A549 (cell line): ENCODE results near the gene GNB1L. TPM values are rescaled to one million over a fixed set of nuclear protein-coding genes. Genes with fewer than 3 reads are reported as not detected.
A peak's percentile ranks its signal among the peaks of the same experiment; 100 is the strongest.

Experiments used
- ATAC-seq, 2 experiments: fragments of 200-7000 bp in 1 of 2; fragments of >200 bp in 1 of 2; cut with Nextera tagmentation in 1 of 2; cut with Tn5 transposase in 1 of 2; 3 replicates each; pipeline versions ENCODE4 v1.8.0 to v1.9.1; 2018 to 2020; ENCODE audit warnings: mild to moderate bottlenecking in 1 of 2, moderate library complexity in 1 of 2
- CTCF ChIA-PET: fragments of 300-600 bp; sonication (Branson Sonifier 250); formaldehyde crosslinking; extraction: SDS; loops from one replicate; lab custom pipeline; 2021; ENCODE audit warnings: antibody characterized with exemption, inconsistent platforms; lab: Yijun Ruan, JAX
- POLR2A ChIA-PET: fragments of 350-600 bp; formaldehyde crosslinking; extraction: SDS; loops from one replicate; lab custom pipeline; 2021; ENCODE audit warnings: antibody characterized with exemption, inconsistent platforms; lab: Yijun Ruan, JAX
- DNase-seq, 2 experiments: peaks; one replicate each; pipeline versions ENCODE4 v3.0.0 to v3.0.0-alpha.2; 2011 to 2016; ENCODE audit warnings: low read depth in 1 of 2, low spot score in 1 of 2
- FAIRE-seq: peaks from 2 replicates; lab custom pipeline; 2011; peaks lifted over from hg19 to GRCh38; lab: Jason Lieb, UNC
- H3K27ac ChIP-seq, 2 experiments: fragments of >200 bp; sonication (Bioruptor Twin); formaldehyde crosslinking; 3 replicates each; pipeline ENCODE4 v1.5.1; 2016 to 2017
- H3K4me1 ChIP-seq: fragments of >200 bp; sonication (Bioruptor Twin); formaldehyde crosslinking; 3 replicates; pipeline ENCODE4 v1.6.1; 2016
- H3K4me2 ChIP-seq: fragments of >200 bp; sonication (Bioruptor Twin); formaldehyde crosslinking; 3 replicates; pipeline ENCODE4 v1.6.1; 2016
- H3K4me3 ChIP-seq: fragments of >200 bp; sonication (Bioruptor Twin); formaldehyde crosslinking; 3 replicates; pipeline ENCODE4 v1.5.1; 2016
- H3K9me3 ChIP-seq: fragments of >200 bp; sonication (Bioruptor Twin); formaldehyde crosslinking; 3 replicates; pipeline ENCODE4 v1.6.1; 2016
- CBX8 ChIP-seq: fragments of 200-600 bp; sonication (generic); IDR thresholded peaks from 2 replicates; pipeline ENCODE4 v1.6.1; 2016
- CHD2 ChIP-seq: fragments of 150-350 bp; IDR thresholded peaks from 2 replicates; pipeline ENCODE4 v1.6.1; 2014; ENCODE audit warnings: low read length; ENCODE audit not compliant: partially characterized antibody
- EP300 ChIP-seq, 2 experiments: fragments of >200 bp; sonication (Bioruptor Twin); formaldehyde crosslinking; IDR thresholded peaks; 2 replicates in 1 of 2; 3 replicates in 1 of 2; pipeline ENCODE4 v1.6.1; 2016 to 2017
- ESRRA ChIP-seq: fragments of 150-350 bp; IDR thresholded peaks from 2 replicates; pipeline ENCODE4 v1.6.1; 2014; ENCODE audit warnings: mild to moderate bottlenecking, low read length, borderline replicate concordance
- FOSB ChIP-seq: fragments of 250-450 bp; sonication (Bioruptor Pico); IDR thresholded peaks from 2 replicates; pipeline ENCODE4 v1.5.0; 2020; ENCODE audit warnings: mild to moderate bottlenecking, moderate library complexity
- FOSL2 ChIP-seq, 2 experiments: fragments of 450-650 bp in 1 of 2; fragments of >200 bp in 1 of 2; sonication (Bioruptor Twin) in 1 of 2; formaldehyde crosslinking; IDR thresholded peaks; 2 replicates each; pipeline versions ENCODE4 v1.5.0 to v1.6.1; 2016 to 2020; ENCODE audit warnings: mild to moderate bottlenecking in 1 of 2, moderate library complexity in 1 of 2
- JUN ChIP-seq, 2 experiments: fragments of >200 bp; sonication (Bioruptor Twin); formaldehyde crosslinking; IDR thresholded peaks; 2 replicates in 1 of 2; 3 replicates in 1 of 2; pipeline ENCODE4 v1.6.1; 2016 to 2017
- JUNB ChIP-seq: fragments of >200 bp; sonication (Bioruptor Twin); formaldehyde crosslinking; IDR thresholded peaks from 2 replicates; pipeline ENCODE4 v1.6.1; 2016
- KDM1A ChIP-seq: fragments of 200-600 bp; sonication (generic); IDR thresholded peaks from 2 replicates; pipeline ENCODE4 v1.6.1; 2016; ENCODE audit warnings: low read depth, mild to moderate bottlenecking
- KDM5A ChIP-seq: fragments of 200-600 bp; sonication (generic); IDR thresholded peaks from 2 replicates; pipeline ENCODE4 v1.6.1; 2016; ENCODE audit warnings: antibody characterized with exemption, mild to moderate bottlenecking
- MAFK ChIP-seq: fragments of 450-650 bp; IDR thresholded peaks from 2 replicates; pipeline ENCODE4 v1.6.1; 2014; ENCODE audit not compliant: partially characterized antibody
- MAZ ChIP-seq: fragments of 150-350 bp; IDR thresholded peaks from 2 replicates; pipeline ENCODE4 v1.6.1; 2014; ENCODE audit warnings: antibody characterized with exemption, low read depth, low read length, borderline replicate concordance
- NFE2L2 ChIP-seq: fragments of 150-350 bp; conservative IDR thresholded peaks from 2 replicates; pipeline ENCODE4 v1.6.1; 2014; ENCODE audit warnings: low read length
- NR3C1 ChIP-seq: fragments of >200 bp; sonication (Bioruptor Twin); formaldehyde crosslinking; IDR thresholded peaks from 3 replicates; pipeline ENCODE4 v1.6.1; 2017
- POLR2AphosphoS2 ChIP-seq: conservative IDR thresholded peaks from 2 replicates; pipeline ENCODE4 v1.6.1; 2012; ENCODE audit warnings: low read length, improper control_type of control experiment, inconsistent platforms
- SREBF2 ChIP-seq: fragments of 450-650 bp; IDR thresholded peaks from 2 replicates; pipeline ENCODE4 v1.6.1; 2014; ENCODE audit warnings: mild to moderate bottlenecking, moderate library complexity
- TFCP2L1 ChIP-seq: fragments of 250-450 bp; sonication (Bioruptor Pico); IDR thresholded peaks from 2 replicates; pipeline ENCODE4 v1.5.0; 2021; ENCODE audit warnings: mild to moderate bottlenecking
- TP53 ChIP-seq: fragments of 250-450 bp; sonication (Bioruptor Pico); IDR thresholded peaks from 2 replicates; pipeline ENCODE4 v1.5.0; 2021; ENCODE audit warnings: mild to moderate bottlenecking, moderate library complexity
- ZFP36 ChIP-seq: fragments of 450-650 bp; IDR thresholded peaks from 2 replicates; pipeline ENCODE4 v1.6.1; 2014; ENCODE audit warnings: borderline replicate concordance; ENCODE audit not compliant: partially characterized antibody
- ZNF302 ChIP-seq: fragments of 250-450 bp; sonication (Bioruptor Pico); IDR thresholded peaks from 2 replicates; pipeline ENCODE4 v1.9.0; 2021; ENCODE audit warnings: inconsistent platforms, mild to moderate bottlenecking, moderate library complexity
- WGBS: methylation state at CpG from one replicate; pipeline ENCODE4 v1.1.6; 2017; ENCODE audit errors: missing lambda C conversion rate; 5-methylcytosine and 5-hydroxymethylcytosine counted together
- polyA plus RNA-seq, 4 experiments: library from polyadenylated mRNA; depleted of rRNA in 3 of 4; stranded (reverse); fragments of >200 nt; fragmentation: RNase III in 1 of 4; extraction: RNeasy Plus Mini Kit Qiagen cat#74134 plus additional on column Dnase treatment in 1 of 4; gene quantifications; 2 replicates in 3 of 4; 3 replicates in 1 of 4; pipeline ENCODE4 v1.2.3, GENCODE V29; 2011 to 2017
- TF ChIP-seq, protein P1 (sequence below): fragments of 250-450 bp; sonication (Bioruptor Pico); IDR thresholded peaks from 2 replicates; pipeline ENCODE4 v1.5.0; 2020; ENCODE audit warnings: low read depth, mild to moderate bottlenecking, moderate library complexity
- TF ChIP-seq, protein P2 (sequence below): fragments of 200-600 bp; sonication (generic); IDR thresholded peaks from 2 replicates; pipeline ENCODE4 v1.6.1; 2016; ENCODE audit warnings: antibody characterized with exemption, mild to moderate bottlenecking, moderate library complexity
- TF ChIP-seq, protein P3 (sequence below): IDR thresholded peaks from 2 replicates; pipeline ENCODE4 v1.6.1; 2012

The GNB1L gene
- polyA plus RNA-seq, 2 of the 4 experiments (the other 2 are of a cell fraction) = 1.8 to 10.3 TPM

DNA sequence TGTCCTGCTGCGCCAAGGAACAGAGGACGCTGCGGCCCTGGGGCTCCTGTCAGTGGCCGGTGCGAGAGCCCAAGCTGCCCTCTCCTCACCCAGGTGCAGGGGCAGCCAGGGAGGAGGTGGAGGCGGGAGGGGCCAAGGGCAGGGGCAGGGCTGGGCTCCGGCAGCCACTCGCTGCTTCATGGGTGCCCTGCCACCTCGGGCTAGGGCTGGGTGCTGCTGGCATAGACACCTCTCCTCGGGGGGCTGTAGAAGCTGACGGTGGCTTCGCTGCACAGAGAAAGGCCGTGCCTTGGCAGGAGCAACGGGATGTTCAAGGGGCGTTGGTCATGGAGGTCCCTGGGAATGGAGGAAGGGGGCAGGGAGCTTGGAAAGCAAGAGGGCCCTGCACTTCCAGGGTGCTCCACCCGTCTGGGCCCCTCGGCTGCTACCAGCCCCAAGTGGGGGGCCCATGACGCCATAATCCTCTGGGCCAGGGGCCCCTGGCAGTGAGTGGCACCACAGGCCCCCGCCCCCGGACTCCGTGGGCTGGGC lies 95.7 kb downstream of the GNB1L start:
- no peak overlapping the region for H3K27ac ChIP-seq
- ATAC-seq = no peak
- no peak overlapping the region for H3K4me2 ChIP-seq
- FAIRE-seq = no peak
- no peaks in the 10 kb centered on the region for H3K9me3 ChIP-seq
- H3K4me1 ChIP-seq = peaks cover 4% of the 10 kb centered on the region; the same call in 1 of the 3 replicates
- no peak for TF ChIP-seq SREBF2
- no peak for TF ChIP-seq MAZ
- TF ChIP-seq KDM1A = no peak
- TF ChIP-seq, protein P1, sequence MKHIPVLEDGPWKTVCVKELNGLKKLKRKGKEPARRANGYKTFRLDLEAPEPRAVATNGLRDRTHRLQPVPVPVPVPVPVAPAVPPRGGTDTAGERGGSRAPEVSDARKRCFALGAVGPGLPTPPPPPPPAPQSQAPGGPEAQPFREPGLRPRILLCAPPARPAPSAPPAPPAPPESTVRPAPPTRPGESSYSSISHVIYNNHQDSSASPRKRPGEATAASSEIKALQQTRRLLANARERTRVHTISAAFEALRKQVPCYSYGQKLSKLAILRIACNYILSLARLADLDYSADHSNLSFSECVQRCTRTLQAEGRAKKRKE (CRISPR knock-in tag) = no peak
- TF ChIP-seq CHD2 = no peak
- TF ChIP-seq EP300 (IDR thresholded peaks at IDR 0.05) = no peak
- TF ChIP-seq FOSL2 (IDR thresholded peaks at IDR 0.05) = no peak
- TF ChIP-seq FOSL2 (CRISPR knock-in tag; IDR thresholded peaks at IDR 0.05) = no peak
- DNase-seq = no peak
- CTCF ChIA-PET = interaction anchor here (0.6 to 6.2 kb wide), 3 partner anchors 28 to 153 kb away, joined by 3 to 62 read pairs (median 30); no protein-coding TSS in a partner anchor
- no peak overlapping the region for H3K4me3 ChIP-seq
- 85% methylated on average over 9 of the region's 21 CpGs for WGBS
- POLR2A ChIA-PET = no interaction called here

DNA sequence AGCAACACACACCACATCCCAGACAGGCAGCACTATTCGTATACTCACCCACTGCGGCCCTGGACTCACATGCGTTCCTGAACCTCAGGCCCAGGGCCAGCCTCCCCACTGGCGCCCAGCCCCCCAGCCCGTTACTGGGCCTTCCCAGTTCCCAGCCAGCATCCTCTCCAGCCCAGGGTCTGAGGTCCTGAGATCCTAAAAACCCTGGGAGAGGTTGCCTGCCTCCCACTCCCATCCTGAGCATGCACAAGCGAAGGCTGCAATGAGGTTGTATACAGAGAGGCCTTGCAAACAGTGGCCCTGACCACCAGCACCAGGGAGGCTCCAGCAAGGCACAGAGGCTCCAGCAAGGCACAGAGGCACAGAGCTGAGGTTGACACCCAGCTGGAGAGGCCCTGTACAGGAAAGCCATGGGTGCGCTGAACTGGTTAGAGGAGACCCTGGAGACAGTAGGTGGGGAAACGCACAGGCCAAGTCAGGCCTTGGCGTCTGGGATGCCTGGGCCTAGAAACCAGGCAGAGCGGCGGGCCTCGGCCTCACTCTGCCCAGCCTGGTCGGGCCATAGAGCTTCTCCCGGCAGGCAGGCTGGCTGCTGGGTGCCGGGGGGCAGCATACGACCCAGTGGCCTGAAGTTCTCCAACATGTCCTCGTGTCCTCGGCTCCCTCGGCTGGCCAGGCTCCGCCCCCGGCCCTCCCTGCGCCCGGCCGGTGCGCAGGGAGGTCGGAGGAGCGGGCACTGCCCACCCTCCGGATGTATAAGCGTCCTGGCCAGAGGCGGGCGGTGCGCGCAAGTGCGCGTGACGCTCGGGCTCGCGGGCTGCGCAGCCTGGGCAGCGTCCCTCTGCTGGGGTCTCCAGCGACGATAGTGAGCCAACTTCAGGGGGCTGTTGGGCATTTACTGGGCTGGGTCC lies 96.4 kb downstream of the GNB1L start:
- no peak overlapping the region for H3K4me2 ChIP-seq
- H3K9me3 ChIP-seq = no peaks in the 10 kb centered on the region
- ChIA-PET CTCF (interaction anchor here (0.6 to 6.2 kb wide), 8 partner anchors 11 to 154 kb away, joined by 3 to 62 read pairs (median 6); no protein-coding TSS in a partner anchor), POLR2A (no interaction called here)
- DNase-seq = no peak
- H3K4me1 ChIP-seq = peaks cover 4% of the 10 kb centered on the region; the same call in 1 of the 3 replicates
- no peak overlapping the region for H3K4me3 ChIP-seq
- WGBS = 97% methylated on average over 22 of the region's 43 CpGs
- FAIRE-seq = no peak
- TF ChIP-seq, protein P2, sequence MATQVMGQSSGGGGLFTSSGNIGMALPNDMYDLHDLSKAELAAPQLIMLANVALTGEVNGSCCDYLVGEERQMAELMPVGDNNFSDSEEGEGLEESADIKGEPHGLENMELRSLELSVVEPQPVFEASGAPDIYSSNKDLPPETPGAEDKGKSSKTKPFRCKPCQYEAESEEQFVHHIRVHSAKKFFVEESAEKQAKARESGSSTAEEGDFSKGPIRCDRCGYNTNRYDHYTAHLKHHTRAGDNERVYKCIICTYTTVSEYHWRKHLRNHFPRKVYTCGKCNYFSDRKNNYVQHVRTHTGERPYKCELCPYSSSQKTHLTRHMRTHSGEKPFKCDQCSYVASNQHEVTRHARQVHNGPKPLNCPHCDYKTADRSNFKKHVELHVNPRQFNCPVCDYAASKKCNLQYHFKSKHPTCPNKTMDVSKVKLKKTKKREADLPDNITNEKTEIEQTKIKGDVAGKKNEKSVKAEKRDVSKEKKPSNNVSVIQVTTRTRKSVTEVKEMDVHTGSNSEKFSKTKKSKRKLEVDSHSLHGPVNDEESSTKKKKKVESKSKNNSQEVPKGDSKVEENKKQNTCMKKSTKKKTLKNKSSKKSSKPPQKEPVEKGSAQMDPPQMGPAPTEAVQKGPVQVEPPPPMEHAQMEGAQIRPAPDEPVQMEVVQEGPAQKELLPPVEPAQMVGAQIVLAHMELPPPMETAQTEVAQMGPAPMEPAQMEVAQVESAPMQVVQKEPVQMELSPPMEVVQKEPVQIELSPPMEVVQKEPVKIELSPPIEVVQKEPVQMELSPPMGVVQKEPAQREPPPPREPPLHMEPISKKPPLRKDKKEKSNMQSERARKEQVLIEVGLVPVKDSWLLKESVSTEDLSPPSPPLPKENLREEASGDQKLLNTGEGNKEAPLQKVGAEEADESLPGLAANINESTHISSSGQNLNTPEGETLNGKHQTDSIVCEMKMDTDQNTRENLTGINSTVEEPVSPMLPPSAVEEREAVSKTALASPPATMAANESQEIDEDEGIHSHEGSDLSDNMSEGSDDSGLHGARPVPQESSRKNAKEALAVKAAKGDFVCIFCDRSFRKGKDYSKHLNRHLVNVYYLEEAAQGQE = no peak
- TF ChIP-seq NR3C1 = no peak
- no peak for TF ChIP-seq TP53
- no peak for TF ChIP-seq MAFK
- no peak for ATAC-seq
- no peak overlapping the region for H3K27ac ChIP-seq

DNA sequence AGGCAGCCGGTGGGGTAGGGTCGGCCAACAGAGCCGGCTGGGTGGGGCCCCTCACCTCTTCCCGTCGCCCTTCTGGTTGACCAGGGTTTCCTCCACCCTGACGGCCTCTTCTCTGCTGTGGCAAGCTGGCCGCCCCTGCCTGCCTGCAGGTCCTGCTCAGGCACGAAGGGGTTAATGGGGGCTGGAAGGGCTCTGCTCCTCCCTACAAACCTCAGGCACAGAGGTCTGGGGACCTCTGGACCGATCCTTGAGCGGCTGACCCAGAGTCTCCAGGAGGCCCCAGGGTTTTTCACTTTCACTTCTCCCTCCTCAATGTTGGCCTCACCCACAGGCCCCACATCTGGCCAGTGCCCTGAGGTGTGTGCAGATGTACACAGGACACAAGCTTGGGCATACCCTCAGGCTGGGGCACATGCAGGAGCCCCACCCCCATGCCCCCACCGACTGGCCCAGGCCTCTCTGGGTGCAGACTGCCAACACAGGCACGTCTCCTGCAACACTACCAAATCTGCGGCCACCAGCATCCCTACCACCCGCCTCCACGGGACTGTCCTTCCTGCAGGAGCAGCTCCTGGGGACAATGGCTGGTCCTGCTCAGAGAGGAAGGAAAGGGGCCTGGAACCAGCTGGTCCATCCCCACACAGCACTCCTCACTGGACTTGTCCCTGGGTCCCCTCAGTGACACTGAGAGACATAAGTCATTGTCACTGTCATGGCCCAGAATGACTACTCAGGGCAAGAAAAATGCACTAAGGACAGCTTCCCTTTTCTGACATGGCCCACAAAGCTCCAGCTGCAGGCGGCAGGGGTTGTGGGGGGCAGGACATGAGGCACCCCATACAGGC lies 97.3 kb downstream of the GNB1L start:
- 67% methylated on average over 11 of the region's 16 CpGs for WGBS
- no peaks in the 10 kb centered on the region for H3K9me3 ChIP-seq
- peak overlapping the region in 1 of 2 experiments; percentile 85; a peak in 4 of 6 replicates for H3K27ac ChIP-seq
- POLR2A ChIA-PET = no interaction called here
- ATAC-seq (peak in 1 of 2 experiments; percentile 45; a peak in 3 of 6 replicates), DNase-seq (no peak), FAIRE-seq (no peak)
- peaks cover 4% of the 10 kb centered on the region; the same call in 1 of the 3 replicates for H3K4me1 ChIP-seq
- H3K4me3 ChIP-seq = no peak overlapping the region; the same call in 2 of the 3 replicates
- peak overlapping the region; percentile 81 for H3K4me2 ChIP-seq
- CTCF ChIA-PET = interaction anchor here (1.0 to 6.2 kb wide), 14 partner anchors 10 to 196 kb away, joined by 3 to 62 read pairs (median 4); partner anchors contain the start of genes GNB1L and RTL10
- TF ChIP-seq FOSB (CRISPR knock-in tag) = no peak
- TF ChIP-seq ZFP36 = no peak
- TF ChIP-seq KDM5A = no peak
- TF ChIP-seq POLR2AphosphoS2 = no peak
- no peak for TF ChIP-seq JUNB
- no peak for TF ChIP-seq CBX8
- no peak for TF ChIP-seq TFCP2L1 (CRISPR knock-in tag)
- TF ChIP-seq JUN (IDR thresholded peaks at IDR 0.05) = no peak
- TF ChIP-seq, protein P1 (CRISPR knock-in tag) = no peak
- TF ChIP-seq NFE2L2 = no peak
- no peak for TF ChIP-seq ZNF302 (CRISPR knock-in tag)
- no peak for TF ChIP-seq ESRRA
- TF ChIP-seq MAZ = no peak
- TF ChIP-seq FOSL2 (IDR thresholded peaks at IDR 0.05) = no peak
- TF ChIP-seq FOSL2 (CRISPR knock-in tag; IDR thresholded peaks at IDR 0.05) = no peak
- TF ChIP-seq, protein P3, sequence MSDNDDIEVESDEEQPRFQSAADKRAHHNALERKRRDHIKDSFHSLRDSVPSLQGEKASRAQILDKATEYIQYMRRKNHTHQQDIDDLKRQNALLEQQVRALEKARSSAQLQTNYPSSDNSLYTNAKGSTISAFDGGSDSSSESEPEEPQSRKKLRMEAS = no peak
